ENCODE results near the gene FAM83E. TPM values are rescaled to one million over a fixed set of nuclear protein-coding genes. Genes with fewer than 3 reads are reported as not detected.

The FAM83E gene
- total RNA-seq, 1 experiment from 2014 or later = 5.5 TPM

GRCh38 chr19:48623556-48624066 is 8.7 kb upstream of the FAM83E start:
- H3K27me3 ChIP-seq (replicated peaks; ENCODE audit: insufficient read depth, low read depth, low read length, poor library complexity) = no peaks in the 10 kb centered on the region
- no peaks in the 10 kb centered on the region for H3K9me3 ChIP-seq (ENCODE audit: low read depth, low read length, poor library complexity, severe bottlenecking)
- H3K4me1 ChIP-seq (ENCODE audit: insufficient read depth, low read length, poor library complexity, severe bottlenecking) = peaks cover 4% of the 10 kb centered on the region
- no TSS peak for BruUV-seq (replicated peaks)
- TF ChIP-seq EZH2 (IDR thresholded peaks at IDR 0.05; ENCODE audit: borderline replicate concordance, low read depth, low read length, poor library complexity, severe bottlenecking) (no peak), CTCF (conservative IDR thresholded peaks at IDR 0.05; ENCODE audit: low read depth, low read length) (no peak)
- ChIA-PET CTCF (no interaction called here), POLR2A (ENCODE audit: low non-redundant PET) (interaction anchor here (0.5 to 1.0 kb wide), 2 partner anchors 11 to 277 kb away, joined by 3 read pairs; no protein-coding TSS in a partner anchor)
- intact Hi-C loops (cut with micrococcal nuclease; ENCODE audit: unreplicated experiment) = no loop called here
- peak overlapping the region; percentile 75 for H3K27ac ChIP-seq (ENCODE audit: low read depth, low read length, poor library complexity, severe bottlenecking)
- peak overlapping the region; percentile 61 for H3K4me3 ChIP-seq (ENCODE audit: low read depth, low read length, poor library complexity, severe bottlenecking)
- no peak for DNase-seq (ENCODE audit: low spot score)
- no peaks in the 10 kb centered on the region for H3K36me3 ChIP-seq (ENCODE audit: insufficient read depth, low read length, poor library complexity, severe bottlenecking)

- no peak for TF ChIP-seq CTCF (conservative IDR thresholded peaks at IDR 0.05; ENCODE audit: low read depth, low read length)
- TF ChIP-seq EZH2 (IDR thresholded peaks at IDR 0.05; ENCODE audit: borderline replicate concordance, low read depth, low read length, poor library complexity, severe bottlenecking) = no peak
- Histone ChIP-seq H3K9me3 (ENCODE audit: low read depth, low read length, poor library complexity, severe bottlenecking) (no peaks in the 10 kb centered on the region), H3K4me1 (ENCODE audit: insufficient read depth, low read length, poor library complexity, severe bottlenecking) (peaks cover 24% of the 10 kb centered on the region), H3K4me3 (ENCODE audit: low read depth, low read length, poor library complexity, severe bottlenecking) (peak overlapping the region; percentile 89), H3K27ac (ENCODE audit: low read depth, low read length, poor library complexity, severe bottlenecking) (peak overlapping the region; percentile 93), H3K27me3 (replicated peaks; ENCODE audit: insufficient read depth, low read depth, low read length, poor library complexity) (no peaks in the 10 kb centered on the region), H3K36me3 (ENCODE audit: insufficient read depth, low read length, poor library complexity, severe bottlenecking) (peaks cover 32% of the 10 kb centered on the region)
- no peak for DNase-seq (ENCODE audit: low spot score)
- CTCF ChIA-PET = interaction anchor here (1.0 kb wide), 1 partner anchor 12 kb away, joined by 3 read pairs; no protein-coding TSS in a partner anchor
- TSS peak; percentile 78 for BruUV-seq (replicated peaks)
- POLR2A ChIA-PET (ENCODE audit: low non-redundant PET) = interaction anchor here (0.6 to 1.6 kb wide), 3 partner anchors 10 to 399 kb away, joined by 3 to 10 read pairs (median 5); no protein-coding TSS in a partner anchor
- intact Hi-C loops (cut with micrococcal nuclease; ENCODE audit: unreplicated experiment) = no loop called here
Measured at GRCh38 chr19:48619692-48620585, 5.1 kb upstream of the FAM83E start.

- Histone ChIP-seq H3K27me3 (replicated peaks; ENCODE audit: insufficient read depth, low read depth, low read length, poor library complexity) (no peaks in the 10 kb centered on the region), H3K4me3 (ENCODE audit: low read depth, low read length, poor library complexity, severe bottlenecking) (peak within 1 kb of the TSS; percentile 89), H3K27ac (ENCODE audit: low read depth, low read length, poor library complexity, severe bottlenecking) (peak within 1 kb of the TSS; percentile 93), H3K9me3 (ENCODE audit: low read depth, low read length, poor library complexity, severe bottlenecking) (no peaks in the 10 kb centered on the region), H3K4me1 (ENCODE audit: insufficient read depth, low read length, poor library complexity, severe bottlenecking) (peaks cover 24% of the 10 kb centered on the region), H3K36me3 (ENCODE audit: insufficient read depth, low read length, poor library complexity, severe bottlenecking) (peaks cover 37% of the 10 kb centered on the region)
- POLR2A ChIA-PET (ENCODE audit: low non-redundant PET) = interaction anchor here (0.5 to 1.6 kb wide), 6 partner anchors 8 to 398 kb away, joined by 3 to 10 read pairs (median 4); no protein-coding TSS in a partner anchor
- DNase-seq (ENCODE audit: low spot score) = peak; percentile 99
- CTCF ChIA-PET = interaction anchor here (0.8 to 1.0 kb wide), 2 partner anchors 9 to 11 kb away, joined by 3 to 4 read pairs; no protein-coding TSS in a partner anchor
- BruUV-seq (replicated peaks) = no TSS peak
- no peak for TF ChIP-seq EZH2 (IDR thresholded peaks at IDR 0.05; ENCODE audit: borderline replicate concordance, low read depth, low read length, poor library complexity, severe bottlenecking)
- TF ChIP-seq CTCF (conservative IDR thresholded peaks at IDR 0.05; ENCODE audit: low read depth, low read length) = no peak
- intact Hi-C loops (cut with micrococcal nuclease; ENCODE audit: unreplicated experiment) = no loop called here
Measured at GRCh38 chr19:48618916-48619691, 4.2 kb upstream of the FAM83E start, which contains the start of the genes RPL18 and SPHK2. TSS of gene RPL18 (minus strand) at chr19:48619178. CDS start at chr19:48619143, 35 bp downstream. TSS of gene SPHK2 (plus strand) at chr19:48619506. CDS start at chr19:48620515, 1,009 bp downstream.

Measured in A673 (cell line).